ENCODE results near the gene RYR1.
"Not testable (repeated sequence)": the region's sequence is repeated elsewhere in the genome, so short reads cannot be mapped to it uniquely, and the experiment has no call there.

GRCh38 chr19:38553239-38553638 is 119.7 kb downstream of the RYR1 start:
- not testable (repeated sequence) for TF ChIP-seq CTCF (IDR thresholded peaks at IDR 0.05; ENCODE audit: borderline replicate concordance, extremely low read depth, low read length, poor library complexity, severe bottlenecking); EZH2 (IDR thresholded peaks at IDR 0.05; ENCODE audit: borderline replicate concordance, low read depth, low read length, severe bottlenecking)

All from DND-41 (cell line).